Activated CD8-positive, alpha-beta memory T cell treated with anti-CD3 and anti-CD28 coated beads, Interleukin-2, amount 50 U/mL, for 1 hour (primary cell): ENCODE measurements around the gene KIAA1217.

ENCODE experiments used
- DNase-seq: peaks from one replicate; pipeline ENCODE4 v3.0.0-alpha.2; 2020; ENCODE audit errors: extremely low read depth

Gene KIAA1217

DNA sequence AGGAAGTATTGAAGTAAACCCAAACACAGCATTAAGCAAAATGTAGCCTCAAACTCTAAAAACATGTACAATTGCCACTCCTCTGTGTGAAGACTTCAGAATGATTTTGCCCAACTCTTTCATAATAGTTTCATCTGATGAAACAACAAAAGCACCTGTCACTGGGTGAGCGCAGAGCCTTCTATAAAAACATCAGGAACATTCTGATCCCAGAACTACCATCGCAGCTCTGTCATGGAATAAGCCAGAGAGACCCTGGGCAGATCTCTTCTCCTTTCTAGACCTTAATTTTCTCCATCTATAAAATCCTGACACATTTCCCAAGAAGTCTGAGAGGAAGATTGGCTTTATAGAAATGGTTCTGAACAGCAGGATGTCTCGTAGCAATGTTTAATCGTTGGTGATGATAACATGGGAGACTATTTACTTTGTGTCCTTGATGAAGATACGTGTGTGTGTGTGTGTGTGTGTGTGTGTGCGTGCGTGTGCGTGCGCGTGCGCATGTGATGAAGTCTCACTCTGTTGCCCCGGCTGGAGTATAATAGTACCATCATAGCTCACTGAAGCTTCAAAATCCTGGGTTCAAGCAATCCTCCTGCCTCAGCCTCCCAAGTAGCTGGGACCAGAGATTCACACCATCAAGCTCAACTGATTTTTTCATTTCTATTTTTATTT is 198.0 kb downstream of the KIAA1217 start:
- DNase-seq = no peak

DNA sequence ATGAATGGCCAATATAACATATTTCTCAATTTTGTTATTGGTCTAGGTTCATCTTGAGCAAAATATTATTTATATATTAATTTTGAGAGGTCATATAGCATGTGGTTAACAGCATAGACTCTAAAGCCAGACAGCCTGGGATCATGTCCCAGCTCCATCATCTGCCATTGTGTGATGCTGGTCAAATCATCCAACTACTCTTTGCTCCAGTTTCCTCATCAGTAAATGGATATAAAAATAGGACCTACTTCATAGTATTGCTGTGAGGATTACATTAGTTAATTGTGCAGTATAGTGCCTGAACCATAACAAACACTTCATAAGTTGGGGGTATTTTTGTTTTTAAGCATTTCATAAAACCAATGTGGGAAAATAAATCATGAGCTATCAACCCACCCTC is 199.0 kb downstream of the KIAA1217 start:
- no peak for DNase-seq

DNA sequence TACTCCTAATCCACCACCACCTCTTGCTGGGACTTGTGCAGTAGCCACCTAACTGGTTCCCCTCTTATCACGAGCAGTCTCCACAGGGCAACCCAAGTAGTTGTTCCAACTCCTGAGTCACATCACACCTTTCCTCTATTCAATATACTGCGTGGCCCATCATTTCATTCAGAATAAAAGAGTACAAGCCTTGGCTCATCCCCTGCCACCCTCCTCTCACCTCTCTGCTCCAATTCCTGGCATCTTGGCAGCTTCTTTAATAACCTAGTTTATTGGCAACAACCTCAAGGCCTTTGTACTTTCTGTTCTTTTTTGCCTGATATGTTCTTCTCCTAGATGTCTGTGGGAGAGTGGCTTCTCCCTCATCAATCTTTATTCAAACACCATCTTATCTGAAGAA is 199.4 kb downstream of the KIAA1217 start:
- DNase-seq = no peak

DNA sequence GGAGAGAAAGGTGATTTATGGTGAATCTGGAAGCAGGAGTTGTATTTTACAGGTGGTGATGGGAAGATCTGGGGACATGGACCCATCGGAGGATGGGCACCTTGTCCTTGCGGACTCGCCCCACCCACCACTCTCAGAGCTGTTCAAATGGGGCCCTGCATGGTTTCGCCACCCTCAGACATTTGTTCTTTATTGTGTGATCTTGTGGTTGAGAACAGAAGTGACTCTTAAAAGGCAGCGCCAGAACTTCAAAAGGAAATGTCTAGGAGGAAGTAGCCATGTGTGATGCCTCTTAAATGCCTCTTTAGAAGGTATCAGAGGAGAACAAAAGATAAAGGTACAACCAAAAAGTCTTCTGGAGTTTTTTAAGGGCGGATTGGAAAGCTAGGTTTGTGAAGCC is 205.7 kb downstream of the KIAA1217 start:
- no peak for DNase-seq

DNA sequence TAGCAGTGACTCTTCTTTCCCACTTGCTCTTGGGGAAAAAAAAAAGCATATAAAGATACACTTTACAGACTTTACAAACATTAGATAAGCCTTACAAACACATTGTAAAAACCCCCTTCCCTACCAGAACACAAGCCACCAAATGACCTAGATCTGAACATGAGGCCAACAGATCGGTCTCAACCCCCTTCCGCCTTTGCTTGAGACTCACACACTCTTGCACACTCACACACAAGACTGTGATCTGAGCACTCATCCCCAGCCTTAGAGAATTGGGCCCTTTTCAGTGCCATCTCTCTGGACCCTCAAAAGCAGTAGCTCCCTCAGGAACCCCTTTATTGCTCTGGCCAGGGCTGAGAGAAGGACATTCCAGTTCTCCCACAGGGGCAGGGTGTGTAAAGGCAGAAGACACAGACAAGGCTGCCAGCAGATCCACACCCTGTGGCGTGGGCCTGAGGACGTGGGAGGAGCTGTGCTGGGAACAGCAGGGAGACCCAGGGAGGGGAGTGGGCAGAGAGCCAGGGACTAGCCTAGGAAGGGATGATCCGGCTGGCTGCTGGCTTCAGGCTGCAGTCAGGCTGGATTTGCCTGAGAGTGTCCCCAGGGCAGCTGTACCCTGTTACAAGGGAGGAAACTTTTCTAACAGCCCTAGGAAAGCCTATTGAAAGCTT is 206.7 kb downstream of the KIAA1217 start:
- no peak for DNase-seq

DNA sequence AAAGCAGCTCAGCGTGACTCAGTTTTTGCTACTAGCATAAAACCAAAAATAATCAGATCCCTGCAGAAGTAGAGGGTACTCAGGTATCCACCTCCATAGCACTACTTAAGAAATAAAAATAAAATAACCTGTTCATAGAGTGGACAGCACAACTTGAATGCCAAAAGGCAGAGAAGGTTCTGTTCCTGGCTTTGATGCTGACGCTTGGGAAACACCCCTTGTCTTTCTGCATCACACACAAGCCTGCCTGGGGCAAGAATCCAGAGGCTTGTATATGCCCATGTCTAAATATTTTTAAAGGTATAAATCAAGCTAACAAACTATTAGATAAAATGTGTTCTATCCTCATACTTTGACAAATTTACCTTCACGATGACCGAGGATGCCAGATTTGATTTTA is 207.3 kb downstream of the KIAA1217 start:
- no peak for DNase-seq

DNA sequence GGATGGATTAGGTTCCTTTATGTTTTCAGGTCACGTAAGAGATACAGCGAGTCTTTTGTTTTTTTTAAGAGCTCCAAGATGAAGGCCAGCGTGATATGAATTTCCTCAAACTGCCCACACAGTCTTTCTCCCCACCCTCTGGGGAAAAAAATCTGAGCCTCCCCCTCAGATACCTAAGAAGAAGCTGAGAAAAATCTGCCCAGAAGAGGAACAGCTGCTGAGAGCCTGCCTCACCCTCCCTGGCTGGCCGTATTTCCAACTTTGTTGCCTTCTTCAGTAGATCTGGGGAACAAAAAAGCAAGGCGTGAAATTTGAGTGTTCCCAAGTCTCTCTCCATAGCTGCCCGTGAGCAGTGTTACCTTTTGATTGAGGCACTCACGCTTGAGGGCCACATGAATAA is 208.1 kb downstream of the KIAA1217 start:
- DNase-seq = no peak

DNA sequence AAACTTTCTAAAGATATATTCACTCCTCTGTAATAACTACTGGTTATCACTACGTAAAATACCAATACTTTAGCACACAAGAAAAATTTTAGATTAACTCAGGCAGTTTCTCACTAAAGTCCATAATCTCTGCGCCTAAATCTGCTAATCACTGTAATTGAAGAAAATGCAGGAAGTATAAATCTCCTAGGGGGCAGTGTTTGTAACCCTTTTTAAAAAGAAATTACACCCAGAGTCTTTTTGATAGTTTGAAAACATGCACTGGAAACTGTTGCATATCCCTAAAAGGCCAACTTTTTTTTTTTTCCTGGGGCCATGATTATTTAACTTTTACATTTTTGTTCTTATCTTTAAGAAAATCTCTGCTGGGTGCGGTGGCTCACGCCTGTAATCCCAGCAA is 209.6 kb downstream of the KIAA1217 start:
- DNase-seq = no peak

DNA sequence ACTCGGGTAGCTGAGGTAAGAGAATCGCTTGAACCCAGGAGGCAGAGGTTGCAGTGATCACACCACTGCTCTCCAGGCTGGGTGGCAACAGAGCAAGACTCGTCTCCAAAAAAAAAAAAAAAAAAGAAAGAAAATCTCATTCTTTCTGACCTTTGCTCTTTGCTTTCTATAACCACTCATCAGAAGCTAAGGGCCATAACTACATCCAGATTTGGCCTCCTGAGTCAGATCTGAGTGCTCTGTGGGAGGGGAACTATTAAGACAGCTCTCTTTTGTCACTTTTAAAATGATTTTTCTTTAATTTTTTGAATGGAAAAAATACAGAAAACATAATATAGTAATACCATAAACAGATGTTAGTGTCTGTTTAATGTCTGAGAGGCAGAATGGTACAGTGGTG is 210.1 kb downstream of the KIAA1217 start:
- no peak for DNase-seq

DNA sequence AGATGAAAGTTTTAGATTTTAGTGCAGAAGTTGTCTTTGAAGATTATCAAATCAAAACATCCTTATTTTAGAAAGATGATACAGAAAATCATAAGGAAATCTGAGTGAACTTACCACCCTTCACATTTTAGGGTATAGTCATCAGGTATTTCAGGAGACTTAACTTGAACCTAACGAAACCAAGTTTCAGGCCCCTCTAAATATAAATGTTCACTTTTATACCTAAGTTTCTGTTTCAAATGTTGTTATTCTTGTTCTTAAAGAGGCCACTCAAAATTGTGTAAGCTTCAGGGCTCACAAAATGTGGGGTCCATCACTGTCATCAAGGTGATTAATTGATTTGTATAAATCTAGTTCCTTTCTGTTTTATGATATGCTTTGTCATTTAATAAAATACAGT is 216.2 kb downstream of the KIAA1217 start:
- no peak for DNase-seq

DNA sequence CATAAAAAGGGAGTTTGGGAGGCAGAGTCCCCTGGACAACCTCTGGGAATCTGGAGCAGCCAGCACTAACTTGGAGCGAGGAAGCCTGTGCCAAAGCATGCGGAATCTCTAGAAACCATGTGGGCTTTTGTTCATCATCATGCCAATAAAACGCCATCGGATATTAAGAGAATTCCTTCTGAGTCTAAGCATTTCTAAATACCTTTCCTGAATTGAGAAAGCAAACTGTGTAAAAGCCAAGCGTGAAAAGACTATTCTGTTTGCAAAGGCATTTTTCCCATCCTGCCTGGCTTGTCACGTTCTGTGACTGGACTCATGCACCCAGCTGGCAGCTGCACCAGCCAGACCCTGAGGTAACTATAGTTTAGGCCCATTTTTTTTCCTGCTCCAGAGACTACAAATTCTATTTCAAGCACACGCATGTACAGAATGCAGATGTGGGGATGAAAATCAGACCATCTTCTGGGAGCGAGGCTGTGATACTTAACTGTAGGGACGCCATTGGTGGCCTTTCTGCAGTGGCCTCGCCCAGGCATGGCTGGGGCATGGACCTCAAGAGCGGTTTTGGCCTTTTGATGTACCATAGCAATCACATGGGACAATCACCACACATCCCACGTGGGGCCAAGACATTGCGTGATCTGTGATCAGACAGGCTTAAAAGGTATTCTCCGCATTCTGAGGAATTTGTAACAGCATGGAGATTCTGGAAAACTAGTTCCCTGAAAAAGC is 218.9 kb downstream of the KIAA1217 start:
- no peak for DNase-seq

DNA sequence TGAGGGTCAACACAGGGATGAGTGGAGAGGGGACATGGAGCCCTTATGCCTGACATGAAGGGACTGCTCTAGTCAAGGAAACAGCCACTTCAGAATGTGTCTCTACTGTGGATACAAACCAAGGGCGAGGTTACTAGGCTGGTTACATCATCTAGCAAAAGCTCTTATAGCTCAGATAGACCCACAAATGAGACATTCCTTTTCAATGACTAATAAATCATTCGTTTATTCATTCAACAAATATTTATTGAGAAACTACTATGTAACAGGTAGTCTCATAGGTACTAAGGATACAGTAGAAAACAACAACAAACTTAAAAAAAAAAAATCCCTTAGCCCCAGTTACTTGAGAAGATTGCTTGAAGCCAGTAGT is 219.5 kb downstream of the KIAA1217 start:
- no peak for DNase-seq

DNA sequence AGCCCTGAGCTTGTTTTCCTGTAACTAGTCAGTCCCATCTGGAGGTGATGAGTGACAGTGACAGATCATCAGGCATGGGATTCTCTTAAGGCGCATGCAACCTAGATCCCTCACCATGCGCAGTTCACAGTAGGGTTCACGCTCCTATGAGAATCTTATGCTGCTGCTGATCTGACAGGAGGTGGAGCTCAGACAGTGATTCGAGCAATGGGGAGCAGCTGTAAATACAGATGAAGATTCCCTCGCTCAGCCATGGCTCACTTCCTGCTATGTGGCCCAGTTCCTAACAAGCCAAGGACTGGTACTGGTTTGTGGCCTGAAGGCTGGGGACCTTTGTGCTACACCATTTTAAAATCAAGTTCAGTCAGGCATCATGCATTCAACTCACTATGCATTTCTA is 221.7 kb downstream of the KIAA1217 start:
- DNase-seq = no peak

DNA sequence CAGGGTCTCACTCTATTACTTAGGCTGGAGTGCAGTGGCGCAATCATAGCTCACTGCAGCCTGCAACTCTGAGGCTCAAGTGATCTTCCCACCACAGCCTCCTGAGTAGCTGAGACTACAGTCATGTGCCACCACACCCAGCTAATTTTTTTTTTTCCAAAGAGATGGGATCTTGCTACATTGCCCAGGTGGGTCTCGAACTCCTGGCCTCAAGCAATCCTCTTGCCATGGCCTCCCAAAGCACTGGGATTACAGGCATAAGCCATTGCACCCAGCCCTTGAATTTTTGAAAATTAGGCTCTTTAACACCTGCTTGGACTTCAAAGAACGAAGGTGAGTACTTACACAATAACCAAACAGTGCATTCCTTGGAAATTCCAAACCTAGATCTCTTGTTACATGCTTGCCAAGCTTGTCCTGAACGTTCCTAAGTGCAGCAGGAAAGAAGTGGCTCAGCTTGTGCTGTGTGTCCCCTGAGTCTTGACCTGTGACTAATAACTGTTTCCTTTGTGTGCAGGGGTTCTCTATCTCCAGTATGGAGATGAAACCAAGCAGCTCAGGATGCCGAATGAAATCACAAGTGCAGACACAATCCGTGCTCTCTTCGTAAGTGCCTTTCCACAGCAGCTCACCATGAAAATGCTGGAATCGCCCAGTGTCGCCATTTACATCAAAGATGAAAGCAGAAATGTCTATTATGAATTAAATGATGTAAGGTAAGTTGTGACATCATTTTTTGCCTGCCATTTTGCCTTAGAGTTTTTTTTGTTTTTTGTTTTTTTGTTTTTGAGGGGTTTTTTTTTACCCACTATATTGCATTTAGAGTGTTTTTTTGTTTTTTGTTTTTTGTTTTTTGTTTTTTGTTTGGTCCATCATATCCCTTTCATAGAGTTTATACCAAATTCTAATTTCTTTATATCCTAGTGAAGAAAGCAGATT is 223.8 kb downstream of the KIAA1217 start:
- no peak for DNase-seq

DNA sequence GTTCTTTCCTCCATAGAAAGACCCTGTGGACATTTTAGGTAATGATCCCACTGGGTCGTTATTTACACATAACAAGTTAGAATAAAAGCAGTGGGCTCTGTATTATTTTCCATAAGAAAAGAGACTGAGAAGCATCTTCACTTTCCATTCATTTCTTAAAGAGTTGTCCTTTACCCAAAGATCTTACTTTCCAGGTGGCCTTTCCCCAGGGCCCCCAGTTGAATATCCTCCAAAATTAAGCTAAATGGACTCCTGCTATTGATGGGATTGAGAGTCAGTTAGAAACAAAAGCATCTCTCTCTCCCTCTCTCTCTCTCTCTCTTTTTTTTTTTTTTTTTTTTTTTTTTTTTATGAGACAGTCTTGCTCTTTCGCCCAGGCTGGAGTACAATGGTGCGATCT is 224.8 kb downstream of the KIAA1217 start:
- DNase-seq = no peak

DNA sequence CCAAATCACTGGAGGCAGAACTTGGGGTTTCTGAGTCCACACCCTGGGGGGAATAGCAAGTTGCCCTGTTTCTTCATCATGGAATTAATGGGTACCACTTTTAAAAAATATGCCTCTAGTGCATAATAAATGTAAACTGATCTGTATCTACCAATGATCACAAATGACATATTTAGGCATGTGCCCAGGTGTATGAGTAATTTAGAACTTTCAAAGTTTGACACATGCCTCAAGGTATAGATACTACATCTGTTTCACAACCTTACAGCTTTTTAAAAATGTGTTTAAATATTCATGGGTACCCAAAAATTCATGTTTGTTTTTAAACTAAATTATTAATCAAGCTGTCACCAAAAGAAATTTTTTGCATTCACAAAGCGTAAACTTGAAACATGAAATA is 226.0 kb downstream of the KIAA1217 start:
- no peak for DNase-seq

DNA sequence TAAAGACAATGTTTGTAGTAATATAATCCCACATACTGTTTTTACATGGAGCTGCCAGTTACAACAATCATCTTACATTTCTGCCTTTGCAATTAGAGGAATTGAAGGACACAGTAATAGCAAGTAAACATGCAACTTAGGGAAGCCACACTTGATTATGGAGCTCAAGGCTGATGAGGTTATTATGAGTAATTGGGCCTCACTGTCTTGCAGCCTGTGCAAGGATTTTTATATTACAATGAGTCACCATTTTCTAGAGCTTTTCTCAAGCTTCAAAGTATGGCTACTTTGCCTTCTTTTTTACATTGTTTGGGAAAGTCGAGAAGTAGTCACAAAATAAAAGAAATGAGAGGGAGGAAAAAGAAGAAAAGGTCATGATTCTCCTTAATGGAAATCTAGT is 226.4 kb downstream of the KIAA1217 start:
- no peak for DNase-seq

DNA sequence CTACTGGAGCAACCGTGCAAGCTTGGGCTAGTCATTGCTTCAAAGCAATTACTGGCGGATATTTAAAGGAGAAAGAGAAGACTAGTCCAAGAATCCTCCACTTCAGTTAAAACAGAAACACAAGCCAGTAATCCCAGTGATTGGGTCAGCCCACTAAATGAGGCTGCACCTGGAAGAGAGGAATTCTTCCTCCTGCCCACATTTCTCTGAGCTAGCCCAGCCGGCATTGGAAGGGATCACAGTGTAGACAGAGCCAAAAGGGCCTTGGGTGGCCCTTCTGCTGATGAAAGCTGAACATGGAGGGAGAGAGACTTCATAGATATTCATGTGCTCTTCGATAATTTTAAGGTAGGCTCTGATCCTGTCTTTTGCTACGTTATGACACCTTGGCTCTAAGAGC is 228.4 kb downstream of the KIAA1217 start:
- DNase-seq = no peak

DNA sequence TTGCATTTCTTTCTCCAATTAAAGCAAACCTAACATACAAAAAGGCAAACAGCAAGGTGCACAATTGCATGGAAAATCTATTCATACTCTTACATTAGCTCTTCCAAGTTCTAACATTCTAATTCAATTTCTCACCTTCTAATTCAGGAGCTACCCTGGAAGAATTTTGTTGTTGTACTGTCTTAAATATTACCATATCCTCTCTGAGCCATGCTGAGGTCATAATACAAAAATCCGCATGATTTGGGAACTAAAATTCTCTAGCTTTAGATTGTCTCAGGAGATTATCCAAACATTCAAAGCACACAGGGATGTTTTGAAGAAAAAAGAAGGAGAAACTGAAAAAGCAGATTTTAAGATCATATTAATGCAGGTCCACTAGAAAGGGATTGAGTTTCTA is 229.9 kb downstream of the KIAA1217 start:
- DNase-seq = no peak

DNA sequence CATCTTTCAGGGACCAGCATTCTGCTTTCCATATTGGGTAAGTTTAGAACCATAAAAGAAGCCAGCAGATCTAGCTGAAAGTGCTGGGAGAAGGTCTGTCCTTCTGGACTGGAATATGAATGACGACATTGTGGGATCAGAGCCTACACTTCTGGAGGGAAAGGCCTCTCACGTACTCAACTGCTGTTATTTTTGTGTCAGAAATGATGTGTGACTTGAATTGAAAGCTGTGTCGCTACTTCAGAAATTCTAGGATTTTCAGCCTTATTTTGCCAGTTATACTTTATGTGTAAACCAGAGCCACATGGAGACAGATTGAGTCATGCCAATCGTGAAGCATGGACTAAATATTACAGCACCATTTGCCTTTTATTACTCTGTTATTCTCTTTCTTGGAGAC is 231.0 kb downstream of the KIAA1217 start:
- DNase-seq = no peak

DNA sequence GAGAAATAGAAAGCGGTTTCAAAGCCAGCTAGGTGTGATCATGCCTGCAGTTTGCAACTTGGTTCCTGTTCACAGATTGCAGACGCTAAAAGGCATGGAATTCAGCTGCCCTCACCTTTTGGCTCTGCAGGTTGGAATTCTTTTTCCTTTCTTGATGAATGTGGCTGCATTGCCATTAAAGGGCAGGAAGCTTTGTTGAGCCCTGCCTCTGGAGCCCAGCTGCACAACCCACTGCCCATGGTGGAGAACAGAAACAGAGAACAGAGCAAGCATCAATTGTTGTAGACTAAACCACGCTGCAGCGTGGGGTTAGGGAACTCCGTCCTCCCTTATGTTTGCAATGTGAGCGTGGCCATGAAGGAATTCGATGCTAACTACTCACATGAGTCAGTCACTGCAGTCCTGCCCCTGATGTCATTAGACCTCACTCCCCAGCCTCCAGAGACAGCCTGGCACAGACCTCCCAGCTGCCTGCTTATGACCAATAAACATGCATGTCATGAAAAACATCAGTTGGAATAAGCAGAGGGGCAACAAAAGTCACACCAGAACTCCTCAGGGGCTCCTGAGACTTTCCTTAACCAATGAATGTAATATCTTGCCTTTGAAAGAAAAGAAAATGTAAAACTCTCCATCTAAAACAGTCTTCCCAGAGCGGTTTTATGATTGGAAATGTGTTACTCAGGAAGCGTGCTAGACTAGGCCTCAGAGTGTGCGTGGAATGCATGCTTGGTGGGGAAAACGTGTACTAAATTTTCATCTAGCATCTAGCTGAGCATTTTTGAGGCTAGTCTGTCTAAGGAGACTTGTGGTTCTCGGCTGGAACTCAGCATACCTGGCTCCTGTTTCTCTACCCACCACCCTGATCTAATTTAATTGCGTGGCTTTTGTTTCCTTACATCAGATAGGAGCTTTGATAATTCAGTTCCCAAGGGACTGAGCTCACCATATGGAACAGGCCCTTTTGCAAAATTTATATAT is 232.2 kb downstream of the KIAA1217 start:
- no peak for DNase-seq
